A204.1 (cell line): ENCODE results near the gene KRTAP4-11.
"Not testable (repeated sequence)": the region's sequence is repeated elsewhere in the genome, so short reads cannot be mapped to it uniquely, and the experiment has no call there.

Experiments
- FAIRE-seq: peaks from 2 replicates; lab custom pipeline; 2012; peaks lifted over from hg19 to GRCh38; lab: Jason Lieb, UNC

The KRTAP4-11 gene

DNA sequence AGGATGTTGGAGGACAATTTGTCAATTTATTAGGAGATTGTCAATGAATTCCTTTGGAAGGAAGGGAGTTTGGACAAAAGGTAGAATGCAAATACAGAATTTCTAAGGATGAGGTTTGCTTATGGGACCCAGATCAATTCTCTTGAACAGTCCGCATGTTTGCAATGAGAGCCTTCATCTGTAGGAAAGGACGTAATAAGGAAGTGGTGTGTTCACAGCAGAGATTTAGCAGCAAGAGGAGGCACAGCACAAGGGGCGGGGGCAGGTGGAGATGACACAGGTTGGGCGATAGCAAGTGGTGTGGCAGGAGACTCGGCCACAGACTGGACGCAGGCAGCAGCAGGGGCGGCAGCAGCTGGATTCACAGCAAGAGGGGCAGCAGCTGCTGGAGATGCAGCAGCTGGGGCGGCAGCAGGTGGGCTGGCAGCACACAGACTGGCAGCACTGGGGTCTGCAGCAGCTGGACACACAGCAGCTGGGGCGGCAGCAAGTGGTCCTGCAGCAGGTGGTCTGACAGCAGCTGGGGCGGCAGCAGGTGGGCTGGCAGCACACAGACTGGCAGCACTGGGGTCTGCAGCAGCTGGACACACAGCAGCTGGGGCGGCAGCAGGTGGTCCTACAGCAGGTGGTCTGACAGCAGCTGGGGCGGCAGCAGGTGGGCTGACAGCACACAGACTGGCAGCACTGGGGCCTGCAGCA is 5.3 kb upstream of the KRTAP4-11 start:
- not testable (repeated sequence) for FAIRE-seq

DNA sequence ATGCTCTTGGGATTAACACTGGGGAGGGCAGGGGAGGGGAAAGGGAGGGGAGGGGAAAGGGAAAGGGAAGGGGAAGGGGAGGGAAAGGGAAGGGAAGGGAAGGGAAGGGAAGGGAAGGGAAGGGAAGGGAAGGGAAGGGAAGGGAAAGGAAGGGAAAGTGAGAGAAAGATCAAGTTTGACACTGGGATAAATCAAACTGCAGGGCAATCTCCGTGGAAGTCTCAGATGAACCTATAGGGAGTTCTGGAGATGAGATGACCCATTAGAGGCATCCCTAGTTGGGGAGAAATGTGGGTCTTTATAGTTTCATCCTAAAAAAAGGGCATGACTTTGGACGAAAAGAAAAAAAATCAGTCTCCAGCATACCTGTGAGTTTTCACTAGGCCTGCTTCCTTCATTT is 3.6 kb upstream of the KRTAP4-11 start:
- FAIRE-seq: no peak

DNA sequence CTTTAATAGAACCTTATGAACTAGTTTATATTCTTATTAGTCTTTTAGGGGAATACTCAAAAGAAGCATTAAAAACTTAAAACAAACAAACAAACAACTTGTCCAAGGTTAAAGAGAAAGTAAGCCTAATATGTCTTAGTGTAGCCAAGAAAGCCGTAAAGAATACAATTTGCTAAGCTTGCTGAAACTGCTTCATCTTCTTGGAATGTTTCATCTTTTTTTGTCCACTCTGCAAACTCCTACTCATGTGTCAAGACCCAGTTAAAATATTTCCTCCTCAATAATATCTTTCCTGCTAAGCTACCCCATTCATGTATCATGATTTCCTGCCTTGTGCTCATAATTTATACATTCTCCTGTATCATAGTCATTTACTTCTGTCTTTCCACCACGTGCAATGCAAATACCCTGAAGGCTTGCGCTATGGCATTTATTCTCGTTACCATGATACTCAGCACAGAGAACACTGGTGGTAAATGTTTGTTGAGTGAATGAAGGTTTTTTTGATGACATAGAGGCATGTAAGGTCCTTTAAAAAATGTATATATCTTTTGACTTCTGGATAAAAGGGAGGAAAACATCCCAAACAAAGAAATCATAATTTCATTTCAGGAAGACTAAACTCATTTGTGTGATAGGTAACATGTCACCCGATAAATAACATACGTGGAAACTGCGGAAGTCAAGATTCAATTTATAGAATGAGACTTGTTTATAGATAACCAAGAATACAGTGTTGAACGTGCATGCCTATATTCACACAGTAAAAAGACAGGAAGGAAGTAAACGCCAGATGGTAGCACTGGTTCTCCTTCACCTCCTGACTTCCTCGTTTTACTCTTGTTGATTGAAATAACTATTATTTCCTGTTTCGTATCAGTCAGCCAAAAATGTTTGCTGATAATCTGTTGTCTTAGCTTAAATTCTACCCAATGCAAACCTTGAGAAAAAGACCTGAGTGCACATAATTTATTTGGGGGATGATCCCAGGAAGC is 1.8 kb upstream of the KRTAP4-11 start:
- not testable (repeated sequence) for FAIRE-seq

DNA sequence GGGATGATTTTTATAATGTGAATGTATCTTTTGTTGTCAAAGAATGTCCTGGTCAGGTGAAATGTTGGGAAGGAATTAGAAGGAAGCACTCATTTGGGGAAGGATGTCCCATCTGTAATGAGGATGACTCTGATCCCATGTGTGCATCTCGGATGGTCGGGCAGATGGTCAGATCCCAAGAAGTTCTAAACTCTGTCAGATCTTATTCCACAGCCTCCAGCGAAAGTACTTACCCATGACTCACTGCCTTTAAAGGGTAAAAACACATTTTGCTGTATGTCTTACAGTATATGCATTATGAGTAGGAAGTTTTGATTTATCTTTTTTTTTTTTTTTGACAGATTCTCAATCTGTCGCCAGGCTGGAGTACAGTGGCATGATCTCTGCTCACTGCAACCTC is 548 bp upstream of the KRTAP4-11 start:
- no peak for FAIRE-seq

DNA sequence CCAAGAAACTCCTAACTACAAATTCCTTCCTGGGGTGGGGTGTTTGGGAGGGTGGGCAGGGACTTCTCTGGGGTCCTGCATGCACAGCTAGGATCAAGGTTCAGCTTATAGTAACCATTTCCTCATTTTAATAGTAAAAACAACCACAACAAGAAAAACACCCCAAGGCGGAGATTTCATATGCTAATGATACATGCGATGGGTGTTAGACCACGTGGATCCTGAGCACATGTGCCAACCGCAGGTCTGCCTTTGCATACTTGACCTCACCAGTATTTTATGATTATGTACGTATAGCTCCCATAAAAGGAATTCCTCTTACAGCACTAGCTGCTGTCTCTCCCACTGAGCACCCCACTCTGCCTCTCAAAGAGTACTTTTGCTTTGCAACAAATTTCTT is 1.9 kb downstream of the KRTAP4-11 start:
- no peak for FAIRE-seq

DNA sequence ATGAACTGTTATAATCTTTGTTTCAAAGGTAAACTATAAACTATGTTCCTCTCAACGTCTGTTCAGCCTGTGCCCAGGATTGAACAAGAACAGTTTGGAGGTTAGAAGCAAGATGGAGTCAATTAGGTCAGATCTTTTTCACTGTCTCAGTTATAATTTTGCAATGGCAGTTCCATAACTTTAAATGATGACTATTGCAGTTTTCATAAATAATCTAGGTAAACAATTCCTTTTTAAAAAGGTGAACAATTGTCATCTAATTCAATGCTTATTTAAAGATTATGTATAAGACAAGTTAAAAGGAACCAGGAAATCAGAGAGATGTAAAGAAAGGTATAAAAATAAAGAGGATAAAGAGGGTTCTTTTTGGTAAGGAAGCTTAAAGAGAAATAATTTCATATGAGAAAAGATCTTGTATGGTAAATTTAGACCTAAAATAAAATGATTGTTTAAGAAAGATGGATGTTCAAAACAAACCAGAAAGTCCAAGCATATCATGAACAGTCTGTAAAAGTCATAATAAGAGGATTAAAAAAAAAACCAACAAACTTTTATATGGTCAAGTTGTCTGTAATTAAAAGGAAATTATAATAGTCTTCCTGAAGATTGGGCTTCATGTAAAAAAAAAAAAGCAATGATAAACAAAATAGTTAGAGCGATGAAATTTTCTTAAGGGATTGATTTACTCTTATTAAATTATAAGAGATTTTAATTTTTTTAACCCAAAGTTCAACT is 6.9 kb downstream of the KRTAP4-11 start:
- FAIRE-seq: peak; percentile 77

DNA sequence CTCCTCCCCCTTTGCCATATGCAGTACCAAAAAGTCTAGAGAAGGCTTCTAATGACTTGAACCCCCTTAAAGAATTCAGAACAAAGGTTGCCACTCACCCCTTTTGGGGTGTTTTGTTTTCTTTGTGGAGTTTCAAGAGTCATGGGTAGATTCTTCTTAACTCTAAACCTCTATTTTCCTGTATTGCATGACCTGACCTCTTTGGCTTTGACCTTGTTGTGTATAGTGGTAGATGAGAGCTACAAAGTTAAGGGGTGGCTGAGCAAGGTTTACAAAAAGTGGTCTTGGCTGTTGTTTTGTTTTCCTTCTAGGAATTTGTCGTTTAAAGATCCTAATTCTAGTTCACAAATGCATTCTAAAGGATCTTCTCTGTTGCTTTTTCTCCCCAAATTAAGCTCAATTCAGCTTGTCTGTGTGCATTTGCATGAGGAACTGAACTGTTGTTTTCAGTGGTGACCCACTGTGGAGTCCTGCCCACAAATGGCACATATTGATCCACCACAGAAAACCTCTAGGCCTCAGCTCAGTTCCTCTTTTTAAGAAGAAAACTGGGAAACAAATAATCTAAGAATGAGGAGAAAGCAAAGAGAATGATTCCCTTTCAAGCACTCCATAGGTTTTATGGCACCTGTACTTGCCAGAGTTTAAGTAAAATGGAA is 9.3 kb downstream of the KRTAP4-11 start:
- not testable (repeated sequence) for FAIRE-seq

DNA sequence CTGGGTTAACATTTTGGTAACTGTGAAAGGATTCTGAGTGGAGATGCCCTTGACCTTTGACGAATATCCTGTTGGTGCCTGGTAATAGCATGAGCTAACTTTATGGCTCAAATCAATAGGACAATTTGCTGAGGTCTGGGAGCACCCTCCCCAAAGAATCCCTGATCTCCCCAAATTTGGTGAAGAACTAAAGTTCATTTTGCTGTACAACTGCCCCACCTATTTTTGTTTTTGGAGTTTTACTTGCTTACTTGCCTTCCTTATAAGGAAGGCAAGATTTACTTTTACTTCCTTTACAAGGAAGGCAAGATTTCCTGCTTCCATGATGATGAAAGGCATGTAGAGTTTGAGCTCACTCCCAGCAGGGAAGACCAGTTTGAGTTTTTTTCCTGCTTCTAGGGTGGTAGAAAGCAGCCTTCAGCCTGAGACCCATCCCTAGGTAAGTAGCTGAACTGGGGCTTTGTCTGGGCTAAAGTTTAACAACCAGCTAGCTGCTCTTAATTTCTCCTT is 10.2 kb downstream of the KRTAP4-11 start:
- no peak for FAIRE-seq

DNA sequence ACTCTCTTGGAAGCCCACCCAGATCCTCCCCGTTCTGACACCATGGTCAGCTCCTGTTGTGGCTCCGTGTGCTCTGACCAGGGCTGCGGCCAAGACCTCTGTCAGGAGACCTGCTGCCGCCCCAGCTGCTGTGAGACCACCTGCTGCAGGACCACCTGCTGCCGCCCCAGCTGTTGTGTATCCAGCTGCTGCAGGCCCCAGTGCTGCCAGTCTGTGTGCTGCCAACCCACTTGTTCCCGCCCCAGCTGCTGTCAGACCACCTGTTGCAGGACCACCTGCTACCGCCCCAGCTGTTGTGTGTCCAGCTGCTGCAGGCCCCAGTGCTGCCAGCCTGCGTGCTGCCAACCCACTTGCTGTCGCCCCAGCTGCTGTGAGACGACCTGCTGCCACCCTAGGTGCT is 12.8 kb downstream of the KRTAP4-11 start, which contains the start of gene KRTAP4-9:
KRTAP4-9 (plus strand) TSS at position 43 of the 400 bp plus-strand sequence; CDS start at position 43, 0 bp downstream.
- FAIRE-seq: not testable (repeated sequence)

DNA sequence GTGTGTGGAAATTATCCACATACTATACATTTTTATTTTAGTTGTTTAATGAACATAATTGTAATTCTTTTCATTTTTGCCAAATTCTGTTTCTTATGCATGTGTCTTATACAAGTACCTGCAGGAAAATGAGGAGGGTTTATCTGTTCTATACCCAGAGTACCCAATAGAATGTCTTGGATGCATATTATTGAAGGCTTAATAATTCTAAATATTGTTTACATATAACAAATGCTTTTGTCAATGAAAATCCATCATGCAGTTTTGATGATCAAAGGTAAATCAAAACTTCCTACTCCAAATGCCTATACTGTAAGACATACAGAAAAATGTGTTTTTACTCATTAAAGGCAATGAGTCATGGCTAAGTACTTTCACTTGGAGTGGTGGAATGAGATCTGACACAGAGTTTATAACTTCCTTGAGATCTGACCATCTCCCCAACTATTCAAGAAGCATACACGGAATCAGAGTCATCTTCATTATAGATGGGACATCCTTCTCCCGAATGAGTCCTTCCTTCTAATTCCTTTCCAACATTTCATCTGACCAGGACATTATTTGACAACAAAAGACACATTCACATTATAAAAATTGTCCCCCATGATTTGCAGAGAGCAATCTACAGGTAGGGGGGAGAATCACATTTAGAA is 13.7 kb downstream of the KRTAP4-11 start:
- FAIRE-seq: not testable (repeated sequence)

DNA sequence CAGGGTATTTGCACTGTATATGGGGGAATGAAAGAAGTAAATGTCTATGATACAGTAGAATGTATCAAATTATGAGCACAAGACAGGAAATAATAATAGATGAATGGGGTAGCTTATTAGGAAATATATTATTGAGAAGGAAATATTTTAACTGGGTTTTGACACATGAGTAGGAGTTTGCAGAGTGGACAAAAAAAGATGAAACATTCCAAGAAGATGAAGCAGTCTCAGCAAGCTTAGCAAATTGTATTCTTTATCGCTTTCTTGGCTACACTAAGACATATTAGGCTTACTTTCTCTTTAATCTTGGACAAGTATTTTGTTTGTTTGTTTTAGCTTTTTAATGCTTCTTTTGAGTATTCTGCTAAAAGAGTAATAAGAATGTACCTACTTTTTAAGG is 14.3 kb downstream of the KRTAP4-11 start:
- no peak for FAIRE-seq

DNA sequence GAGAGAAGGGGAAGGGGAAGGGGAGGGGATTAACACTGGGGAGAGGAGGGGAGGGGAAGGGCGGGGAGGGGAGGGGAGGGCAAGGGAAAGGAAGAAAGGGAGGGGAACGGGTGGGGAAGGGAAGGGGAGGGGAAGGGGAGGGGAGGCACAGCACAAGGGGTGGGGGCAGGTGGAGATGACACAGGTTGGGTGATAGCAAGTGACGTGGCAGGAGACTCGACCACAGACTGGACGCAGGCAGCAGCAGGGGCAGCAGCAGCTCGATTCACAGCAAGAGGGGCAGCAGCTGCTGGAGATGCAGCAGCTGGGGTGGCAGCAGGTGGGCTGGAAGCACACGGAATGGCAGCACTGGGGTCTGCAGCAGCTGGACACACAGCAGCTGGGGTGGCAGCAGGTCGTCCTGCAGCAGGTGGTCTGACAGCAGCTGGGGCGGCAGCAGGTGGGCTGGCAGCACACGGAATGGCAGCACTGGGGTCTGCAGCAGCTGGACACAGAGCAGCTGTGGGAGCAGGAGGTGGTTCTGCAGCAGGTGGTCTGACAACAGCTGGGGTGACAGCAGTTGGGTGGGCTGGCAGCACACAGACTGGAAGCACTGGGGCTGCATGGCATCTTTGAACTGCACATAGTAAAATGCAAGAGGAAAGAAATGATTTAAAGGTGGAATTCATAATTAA is 16.4 kb downstream of the KRTAP4-11 start, which contains the start of gene KRTAP4-16:
KRTAP4-16 (minus strand) TSS at position 624 of the 674 bp plus-strand sequence; CDS start at position 624, 0 bp downstream.
- no peak for FAIRE-seq

DNA sequence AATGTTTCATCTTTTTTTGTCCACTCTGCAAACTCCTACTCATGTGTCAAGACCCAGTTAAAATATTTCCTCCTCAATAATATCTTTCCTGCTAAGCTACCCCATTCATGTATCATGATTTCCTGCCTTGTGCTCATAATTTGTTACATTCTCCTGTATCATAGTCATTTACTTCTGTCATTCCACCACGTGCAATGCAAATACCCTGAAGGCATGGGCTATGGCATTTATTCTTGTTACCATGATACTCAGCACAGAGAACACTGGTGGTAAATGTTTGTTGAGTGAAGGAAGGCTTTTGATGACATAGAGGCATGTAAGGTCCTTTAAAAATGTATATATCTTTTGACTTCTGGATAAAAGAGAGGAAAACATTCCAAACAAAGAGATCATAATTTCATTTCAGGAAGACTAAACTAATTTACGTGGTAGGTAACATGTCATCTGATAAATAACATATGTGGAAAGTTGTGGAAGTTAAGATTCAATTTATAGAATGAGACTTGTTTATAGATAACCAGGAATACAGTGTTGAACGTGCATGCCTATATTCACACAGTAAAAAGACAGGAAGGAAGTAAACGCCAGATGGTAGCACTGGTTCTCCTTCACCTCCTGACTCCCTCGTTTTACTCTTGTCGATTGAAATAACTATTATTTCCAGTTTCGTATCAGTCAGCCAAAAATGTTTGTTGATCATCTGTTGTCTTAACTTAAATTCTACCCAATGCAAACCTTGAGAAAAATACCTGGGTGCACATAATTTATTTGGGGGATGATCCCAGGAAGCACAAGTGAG is 18.3 kb downstream of the KRTAP4-11 start:
- FAIRE-seq: not testable (repeated sequence)

DNA sequence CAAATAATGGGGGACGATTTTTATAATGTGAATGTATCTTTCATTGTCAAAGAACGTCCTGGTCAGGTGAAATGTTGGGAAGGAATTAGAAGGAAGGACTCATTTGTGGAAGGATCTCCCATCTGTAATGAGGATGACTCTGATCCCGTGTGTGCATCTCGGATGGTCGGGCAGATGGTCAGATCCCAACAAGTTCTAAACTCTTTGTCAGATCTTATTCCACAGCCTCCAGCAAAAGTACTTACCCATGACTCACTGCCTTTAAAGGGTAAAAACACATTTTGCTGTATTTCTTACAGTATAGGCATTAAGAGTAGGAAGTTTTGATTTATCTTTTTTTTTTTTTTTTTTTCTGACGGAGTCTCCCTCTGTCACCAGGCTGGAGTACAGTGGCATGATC is 19.7 kb downstream of the KRTAP4-11 start:
- no peak for FAIRE-seq

DNA sequence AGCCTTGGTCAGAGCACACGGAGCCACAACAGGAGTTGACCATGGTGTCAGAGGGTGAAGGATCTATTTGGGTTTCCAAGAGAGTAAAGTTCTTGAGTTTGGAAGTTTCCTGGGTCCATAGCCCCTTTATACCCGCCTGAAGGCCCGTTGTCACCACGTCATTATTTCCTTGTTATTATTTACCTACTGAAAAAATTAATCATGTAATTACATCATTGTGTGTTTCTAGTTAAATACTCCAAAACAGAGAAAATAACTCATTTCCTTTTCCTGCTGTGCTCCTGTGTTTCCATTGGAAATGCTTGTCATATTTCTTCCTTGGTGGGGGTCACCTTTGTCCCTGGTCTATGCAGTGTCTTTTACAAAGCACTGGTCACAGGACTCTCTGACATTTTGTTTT is 20.1 kb downstream of the KRTAP4-11 start, which contains the start of gene KRTAP4-8:
KRTAP4-8 (minus strand) TSS at position 101 of the 400 bp plus-strand sequence; CDS start at position 43, 58 bp downstream.
- FAIRE-seq: no peak

DNA sequence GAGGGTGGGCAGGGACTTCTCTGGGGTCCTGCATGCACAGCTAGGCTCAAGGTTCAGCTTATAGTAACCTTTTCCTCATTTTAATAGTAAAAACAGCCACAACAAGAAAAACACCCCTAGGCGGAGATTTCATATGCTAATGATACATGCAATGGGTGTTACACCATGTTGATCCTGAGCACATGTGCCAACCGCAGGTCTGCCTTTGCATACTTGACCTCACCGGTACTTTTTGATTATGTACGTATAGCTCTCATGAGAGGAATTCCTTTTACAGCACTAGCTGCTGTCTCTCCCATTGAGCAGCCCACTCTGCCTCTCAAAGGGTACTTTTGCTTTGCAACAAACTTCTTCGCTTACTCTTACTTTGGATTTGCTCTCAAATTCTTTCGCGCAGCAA is 22.1 kb downstream of the KRTAP4-11 start:
- no peak for FAIRE-seq

DNA sequence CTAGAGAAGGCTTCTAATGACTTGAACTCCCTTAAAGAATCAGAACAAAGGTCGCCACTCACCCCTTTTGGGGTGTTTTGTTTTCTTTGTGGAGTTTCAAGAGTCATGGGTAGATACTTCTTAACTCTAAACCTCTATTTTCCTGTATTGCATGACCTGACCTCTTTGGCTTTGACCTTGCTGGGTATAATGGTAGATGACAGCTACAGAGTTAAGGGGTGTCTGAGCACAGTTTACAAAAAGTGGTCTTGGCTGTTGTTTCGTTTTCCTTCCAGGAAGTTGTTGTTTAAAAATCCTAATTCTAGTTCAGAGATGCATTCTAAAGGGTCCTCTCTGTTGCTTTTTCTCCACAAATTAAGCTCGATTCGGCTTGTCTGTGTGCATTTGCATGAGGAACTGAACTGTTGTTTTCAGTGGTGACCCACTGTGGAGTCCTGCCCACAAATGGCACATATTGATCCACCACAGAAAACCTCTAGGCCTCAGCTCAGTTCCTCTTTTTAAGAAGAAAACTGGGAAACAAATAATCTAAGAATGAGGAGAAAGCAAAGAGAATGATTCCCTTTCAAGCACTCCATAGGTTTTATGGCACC is 29.3 kb downstream of the KRTAP4-11 start:
- not testable (repeated sequence) for FAIRE-seq

DNA sequence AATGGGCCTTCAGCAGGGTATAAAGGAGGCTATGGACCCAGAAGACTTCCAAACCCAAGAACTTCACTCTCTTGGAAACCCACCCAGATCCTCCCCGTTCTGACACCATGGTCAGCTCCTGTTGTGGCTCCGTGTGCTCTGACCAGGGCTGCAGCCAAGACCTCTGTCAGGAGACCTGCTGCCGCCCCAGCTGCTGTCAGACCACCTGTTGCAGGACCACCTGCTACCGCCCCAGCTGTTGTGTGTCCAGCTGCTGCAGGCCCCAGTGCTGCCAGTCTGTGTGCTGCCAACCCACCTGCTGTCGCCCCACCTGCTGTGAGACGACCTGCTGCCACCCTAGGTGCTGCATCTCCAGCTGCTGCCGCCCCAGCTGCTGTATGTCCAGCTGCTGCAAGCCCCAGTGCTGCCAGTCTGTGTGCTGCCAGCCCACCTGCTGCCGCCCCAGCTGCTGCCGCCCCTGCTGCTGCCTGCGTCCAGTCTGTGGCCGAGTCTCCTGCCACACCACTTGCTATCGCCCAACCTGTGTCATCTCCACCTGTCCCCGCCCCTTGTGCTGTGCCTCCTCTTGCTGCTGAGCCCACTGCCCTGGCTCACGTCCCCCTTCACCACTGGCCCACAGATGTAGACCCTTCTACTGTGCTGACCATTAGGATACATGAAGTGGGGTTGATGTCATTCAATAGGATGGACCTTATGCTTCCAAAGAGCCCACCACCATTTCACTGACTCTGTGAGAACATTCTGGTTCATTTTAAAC is 33.9 kb downstream of the KRTAP4-11 start, which contains the start of gene KRTAP4-7:
KRTAP4-7 (plus strand) TSS at position 51 of the 757 bp plus-strand sequence; CDS start at position 108, 57 bp downstream.
- FAIRE-seq: not testable (repeated sequence)
